GM20431 (cell line): ENCODE data around the gene IBA57.

Experiments
- in situ Hi-C: fragments of 300-500 bp; cut with MseI, MboI; formaldehyde crosslinking; loops from one replicate; pipeline ENCODE4 v1.15.0; 2020; ENCODE audit warnings: low sequenced_read_pairs; ENCODE audit not compliant: unreplicated experiment

IBA57 gene

DNA sequence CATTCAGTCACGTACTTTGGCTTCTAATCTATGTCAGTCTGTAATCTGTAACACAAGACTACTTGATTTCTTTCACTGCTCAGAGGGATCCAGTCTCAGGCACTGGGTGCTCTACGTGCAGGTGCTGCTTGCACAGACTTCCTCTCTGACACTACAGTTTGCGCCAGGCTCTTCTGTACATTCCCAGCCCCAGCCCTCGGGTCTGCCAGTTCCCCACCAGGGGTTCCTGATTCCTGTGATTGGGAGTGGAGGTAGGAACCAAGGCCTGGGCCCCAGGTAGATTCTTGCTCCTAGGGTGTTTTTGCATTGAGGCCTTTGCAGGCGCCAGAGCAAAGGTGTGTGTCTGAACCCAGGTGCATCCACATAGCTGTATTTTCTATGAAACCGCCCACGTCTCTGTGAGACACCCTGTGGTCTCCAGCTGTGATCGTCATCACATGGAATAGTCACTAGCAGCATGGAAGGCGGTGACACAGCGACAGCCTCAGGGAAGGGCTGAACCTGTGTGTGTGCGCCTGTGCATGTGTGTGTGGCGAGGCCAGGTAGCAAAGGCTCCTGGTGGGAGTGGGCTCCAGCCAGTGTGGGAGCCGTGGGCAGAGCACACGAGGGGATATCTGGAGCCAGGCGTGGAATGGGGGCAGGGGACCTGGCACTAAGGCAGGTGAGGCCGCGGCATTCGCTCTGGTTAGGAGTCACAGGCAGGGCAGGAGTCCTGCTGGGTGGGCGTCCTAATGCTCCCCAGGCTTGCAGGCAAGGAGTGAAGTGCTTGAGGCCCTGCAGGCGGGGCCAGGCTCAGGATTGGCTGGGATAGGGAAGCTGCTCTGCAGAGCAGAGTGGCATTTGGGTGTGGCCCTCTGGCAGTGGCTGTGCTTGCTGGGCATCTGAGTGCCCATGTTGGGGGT is 10.7 kb upstream of the IBA57 start:
- in situ Hi-C loops = no loop called here

- in situ Hi-C loops = no loop called here
These were observed 9.7 kb upstream of the IBA57 start for GRCh38 chr1:228155596-228156514.

DNA sequence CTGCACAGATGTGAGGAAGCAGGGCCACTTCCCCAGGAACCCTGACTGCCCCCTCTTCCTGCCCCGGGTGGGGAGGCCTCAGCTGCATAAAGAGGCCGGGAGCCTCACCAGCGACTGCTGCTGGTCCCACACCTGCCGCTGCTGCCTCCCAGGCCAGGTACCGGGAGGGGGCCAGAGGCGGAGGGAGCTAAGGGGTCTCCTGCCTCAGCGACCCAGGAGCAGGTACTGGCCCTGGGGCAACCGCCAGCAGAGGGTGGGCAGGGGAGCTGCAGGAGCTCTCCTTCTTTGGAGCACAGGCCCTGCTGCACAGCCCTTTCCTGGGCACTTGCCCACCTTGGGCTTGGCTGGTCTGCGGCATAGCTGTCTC is 9.1 kb upstream of the IBA57 start:
- in situ Hi-C loops = no loop called here

DNA sequence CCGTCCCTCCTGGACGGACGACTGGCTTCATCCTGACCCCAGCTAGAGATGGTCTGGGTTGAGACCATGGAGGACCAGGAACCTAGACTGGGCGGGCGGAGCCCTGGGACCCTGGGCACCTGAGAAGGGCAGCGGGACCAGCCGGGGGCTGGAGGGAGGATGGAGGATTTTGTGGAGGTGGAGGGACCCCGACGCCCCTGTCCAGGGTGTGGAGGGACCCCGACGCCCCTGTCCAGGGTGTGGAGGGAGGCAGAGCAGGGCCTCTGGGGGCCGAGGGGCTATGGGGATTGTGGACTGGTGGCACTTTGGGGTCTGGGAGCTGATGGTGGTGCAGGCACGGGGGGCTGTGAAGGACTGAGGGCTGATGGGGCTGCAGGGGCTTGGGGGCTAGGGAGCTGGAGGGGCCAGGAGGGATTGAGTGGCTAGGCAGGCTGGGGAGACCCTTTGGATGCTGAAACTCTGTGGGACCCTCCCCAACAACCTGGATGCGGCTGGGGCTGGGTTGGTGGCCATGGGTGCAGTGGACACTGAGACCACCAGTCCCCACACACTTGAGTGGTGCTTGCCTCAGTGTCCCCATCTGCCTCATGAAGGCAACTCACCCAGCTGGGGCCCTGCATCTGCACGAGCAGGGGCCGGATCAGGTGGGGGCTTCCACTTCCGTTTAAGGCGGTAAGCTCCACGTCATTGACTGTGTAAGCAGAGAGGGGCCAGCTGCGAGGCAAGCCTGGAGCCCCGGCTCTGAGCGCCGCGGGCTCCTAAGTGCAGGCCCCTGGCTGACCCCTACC is 8.5 kb upstream of the IBA57 start:
- in situ Hi-C loops = no loop called here

DNA sequence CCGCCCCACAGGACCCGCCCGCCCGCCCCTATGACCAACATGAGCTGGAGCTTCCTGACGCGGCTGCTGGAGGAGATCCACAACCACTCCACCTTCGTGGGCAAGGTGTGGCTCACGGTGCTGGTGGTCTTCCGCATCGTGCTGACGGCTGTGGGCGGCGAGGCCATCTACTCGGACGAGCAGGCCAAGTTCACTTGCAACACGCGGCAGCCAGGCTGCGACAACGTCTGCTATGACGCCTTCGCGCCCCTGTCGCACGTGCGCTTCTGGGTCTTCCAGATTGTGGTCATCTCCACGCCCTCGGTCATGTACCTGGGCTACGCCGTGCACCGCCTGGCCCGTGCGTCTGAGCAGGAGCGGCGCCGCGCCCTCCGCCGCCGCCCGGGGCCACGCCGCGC is 7.9 kb upstream of the IBA57 start:
- in situ Hi-C loops = no loop called here

DNA sequence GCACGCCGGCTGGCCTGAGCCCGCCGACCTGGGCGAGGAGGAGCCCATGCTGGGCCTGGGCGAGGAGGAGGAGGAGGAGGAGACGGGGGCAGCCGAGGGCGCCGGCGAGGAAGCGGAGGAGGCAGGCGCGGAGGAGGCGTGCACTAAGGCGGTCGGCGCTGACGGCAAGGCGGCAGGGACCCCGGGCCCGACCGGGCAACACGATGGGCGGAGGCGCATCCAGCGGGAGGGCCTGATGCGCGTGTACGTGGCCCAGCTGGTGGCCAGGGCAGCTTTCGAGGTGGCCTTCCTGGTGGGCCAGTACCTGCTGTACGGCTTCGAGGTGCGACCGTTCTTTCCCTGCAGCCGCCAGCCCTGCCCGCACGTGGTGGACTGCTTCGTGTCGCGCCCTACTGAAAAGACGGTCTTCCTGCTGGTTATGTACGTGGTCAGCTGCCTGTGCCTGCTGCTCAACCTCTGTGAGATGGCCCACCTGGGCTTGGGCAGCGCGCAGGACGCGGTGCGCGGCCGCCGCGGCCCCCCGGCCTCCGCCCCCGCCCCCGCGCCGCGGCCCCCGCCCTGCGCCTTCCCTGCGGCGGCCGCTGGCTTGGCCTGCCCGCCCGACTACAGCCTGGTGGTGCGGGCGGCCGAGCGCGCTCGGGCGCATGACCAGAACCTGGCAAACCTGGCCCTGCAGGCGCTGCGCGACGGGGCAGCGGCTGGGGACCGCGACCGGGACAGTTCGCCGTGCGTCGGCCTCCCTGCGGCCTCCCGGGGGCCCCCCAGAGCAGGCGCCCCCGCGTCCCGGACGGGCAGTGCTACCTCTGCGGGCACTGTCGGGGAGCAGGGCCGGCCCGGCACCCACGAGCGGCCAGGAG is 7.2 kb upstream of the IBA57 start:
- in situ Hi-C loops = no loop called here

DNA sequence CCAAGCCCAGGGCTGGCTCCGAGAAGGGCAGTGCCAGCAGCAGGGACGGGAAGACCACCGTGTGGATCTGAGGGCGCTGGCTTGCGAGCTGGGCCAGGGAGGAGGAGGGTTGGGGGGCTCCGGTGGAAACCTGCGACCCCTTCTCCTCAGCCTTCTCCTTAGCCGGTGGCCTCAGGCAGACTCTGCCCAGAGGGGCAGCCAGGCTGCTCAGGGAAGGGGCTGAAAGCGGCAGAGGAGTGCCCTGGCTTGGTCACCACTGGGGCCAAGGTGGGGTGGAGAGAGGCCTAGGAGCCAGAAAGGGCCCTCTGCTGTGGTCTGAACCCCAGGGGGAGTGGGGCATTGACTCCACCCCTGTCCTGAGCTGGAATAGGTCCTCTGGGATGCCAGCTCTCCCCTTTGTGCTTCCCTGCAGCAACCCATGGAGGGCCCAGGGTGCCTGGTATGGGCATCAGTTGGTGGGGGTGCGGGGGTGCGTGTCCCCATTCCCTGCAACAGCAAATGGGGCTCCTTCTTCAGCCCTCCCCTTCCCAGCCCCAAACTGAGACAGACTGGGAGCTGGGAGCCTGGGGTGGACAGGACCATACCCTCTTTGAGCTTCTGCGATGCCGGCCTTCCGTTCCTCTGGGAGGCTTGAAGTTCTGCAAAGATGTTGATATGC is 6.5 kb upstream of the IBA57 start:
- in situ Hi-C loops = no loop called here

GRCh38 chr1:228160201-228160761 is 5.3 kb upstream of the IBA57 start:
- in situ Hi-C loops = no loop called here

- in situ Hi-C loops = no loop called here
These were observed 4.2 kb upstream of the IBA57 start for GRCh38 chr1:228161362-228161761.

DNA sequence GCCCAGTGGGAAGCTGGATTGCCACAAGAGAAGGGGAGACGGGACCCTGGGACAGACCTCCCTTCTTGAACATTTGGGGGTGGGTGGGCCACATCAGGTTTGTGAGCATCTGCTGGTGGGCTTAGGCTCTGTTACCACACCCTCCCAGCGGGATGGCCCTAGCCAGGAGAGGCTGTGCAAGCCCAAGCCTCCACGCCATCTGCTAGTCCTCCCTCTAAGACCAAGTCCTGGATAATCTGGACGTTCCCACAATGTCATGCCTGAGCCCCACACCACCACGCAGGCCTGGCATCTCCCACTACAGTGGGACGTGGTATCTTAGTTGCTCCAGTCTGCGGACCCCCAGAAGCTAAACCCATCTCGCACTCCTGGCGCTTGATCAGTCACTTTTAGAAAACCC is 3.7 kb upstream of the IBA57 start:
- in situ Hi-C loops = no loop called here

GRCh38 chr1:228162286-228163006 is 3.2 kb upstream of the IBA57 start:
- in situ Hi-C loops = no loop called here

DNA sequence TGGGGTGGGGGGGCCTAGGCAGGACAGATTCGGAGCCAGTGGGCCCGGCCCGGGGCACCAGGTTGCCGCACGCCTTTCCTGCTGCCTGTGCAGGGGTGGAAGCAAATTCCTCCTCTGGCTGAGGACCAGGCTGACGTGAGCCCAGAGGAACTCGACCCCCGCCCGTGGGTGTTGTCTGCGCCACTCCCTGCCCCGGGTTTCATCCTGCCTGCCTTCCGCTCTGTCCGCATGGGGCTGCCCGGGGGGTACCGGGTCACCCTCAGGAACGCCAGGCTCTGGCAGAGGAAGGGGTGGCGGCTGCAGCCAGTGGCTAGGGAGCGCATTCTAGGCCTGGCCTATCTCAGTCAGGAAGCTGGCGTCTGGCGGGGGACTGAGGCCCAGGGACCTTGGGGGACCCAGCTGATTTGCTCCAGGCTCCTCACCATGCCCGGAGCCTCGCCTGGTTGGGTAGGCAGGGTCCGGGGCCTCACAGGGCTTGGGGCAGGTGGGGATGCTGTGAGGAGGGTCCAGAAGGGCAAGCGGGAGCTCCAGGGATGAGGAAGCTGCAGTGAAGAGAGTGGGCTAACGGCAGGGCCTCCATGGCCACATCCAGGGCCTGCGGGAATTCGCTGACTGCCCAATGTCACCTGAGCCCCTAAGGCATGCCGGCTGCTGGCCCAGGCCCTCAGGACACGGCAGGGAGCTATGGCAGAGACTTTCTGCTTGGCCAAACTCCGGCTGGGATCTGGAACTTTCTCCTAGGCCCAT is 2.4 kb upstream of the IBA57 start:
- in situ Hi-C loops = no loop called here

GRCh38 chr1:228163776-228164519 is 1.7 kb upstream of the IBA57 start:
- in situ Hi-C loops = no loop called here

DNA sequence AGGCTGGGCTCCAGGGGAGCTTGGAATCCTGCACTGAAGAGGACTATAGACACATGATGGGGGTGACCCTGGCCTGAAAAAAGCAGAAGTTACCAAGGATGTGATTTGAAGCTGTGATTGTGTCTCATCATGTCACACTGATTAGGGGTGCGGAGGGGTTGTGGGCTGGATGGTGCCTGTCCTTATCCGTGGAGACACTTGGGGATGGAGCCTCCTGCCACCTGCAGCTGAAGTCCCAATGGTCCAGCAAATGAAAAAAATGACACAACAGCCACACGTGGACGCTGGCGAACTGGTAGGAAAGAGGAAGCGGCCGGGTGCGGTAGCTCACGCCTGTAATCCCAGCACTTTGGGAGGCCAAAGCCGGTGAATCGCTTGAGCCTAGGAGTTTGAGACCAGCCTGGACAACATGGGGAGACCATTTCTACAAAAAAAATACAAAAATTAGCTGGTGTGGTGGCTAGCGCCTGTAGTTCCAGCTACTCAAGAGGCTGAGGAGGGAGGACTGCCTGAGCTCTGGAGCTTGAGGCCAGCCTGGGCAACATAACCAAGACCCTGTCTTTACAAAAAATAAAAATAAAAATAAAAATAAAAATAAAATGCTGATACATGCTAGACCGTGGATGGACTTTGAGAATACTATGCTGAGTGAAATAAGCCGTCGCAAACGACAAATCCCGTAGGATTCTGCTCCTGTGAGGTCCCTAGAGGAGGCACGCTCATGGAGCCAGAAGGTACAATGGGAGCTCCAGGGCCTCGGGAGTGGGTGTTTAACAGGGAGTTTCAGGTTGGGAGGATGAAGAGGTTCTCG is 838 bp upstream of the IBA57 start:
- in situ Hi-C loops = no loop called here

GRCh38 chr1:228166170-228166936 is 749 bp downstream of the IBA57 start:
- in situ Hi-C loops = no loop called here
